Glutamatergic neuron (in vitro differentiated cells): ENCODE data around the gene OGFRL1. TPM values are rescaled to one million over a fixed set of nuclear protein-coding genes. Genes with fewer than 3 reads are reported as not detected.

Experiments
- DNase-seq: peaks from one replicate; pipeline ENCODE4 v3.0.0; 2022
- H3K27ac Mint-ChIP-seq: one replicate; pipeline ENCODE4 v1.8.0; 2020; ENCODE audit warnings: mild to moderate bottlenecking, mixed read lengths, inconsistent platforms; ENCODE audit not compliant: unreplicated experiment
- H3K27me3 Mint-ChIP-seq: one replicate; pipeline ENCODE4 v1.8.0; 2020; ENCODE audit warnings: mild to moderate bottlenecking, moderate library complexity, mixed read lengths, inconsistent platforms; ENCODE audit not compliant: unreplicated experiment
- H3K36me3 Mint-ChIP-seq: one replicate; pipeline ENCODE4 v1.8.0; 2020; ENCODE audit warnings: mild to moderate bottlenecking, mixed read lengths, inconsistent platforms; ENCODE audit not compliant: unreplicated experiment
- H3K4me1 Mint-ChIP-seq: one replicate; pipeline ENCODE4 v1.8.0; 2020; ENCODE audit warnings: mild to moderate bottlenecking, low read depth, mixed read lengths, inconsistent platforms; ENCODE audit not compliant: unreplicated experiment
- H3K4me3 Mint-ChIP-seq: one replicate; pipeline ENCODE4 v1.8.0; 2020; ENCODE audit warnings: mild to moderate bottlenecking, mixed read lengths, inconsistent platforms; ENCODE audit not compliant: unreplicated experiment
- H3K9me3 Mint-ChIP-seq: one replicate; pipeline ENCODE4 v1.8.0; 2020; ENCODE audit warnings: mild to moderate bottlenecking, moderate library complexity, mixed read lengths, inconsistent platforms; ENCODE audit not compliant: unreplicated experiment
- CTCF ChIP-seq: fragments of 200-600 bp; sonication (generic); IDR thresholded peaks from one replicate; pipeline ENCODE4 v1.5.0; 2021; ENCODE audit not compliant: partially characterized antibody, unreplicated experiment
- total RNA-seq: library from RNA; stranded (reverse); fragmentation: NEBNext Ultra II Directional; extraction: Animal tissue kit (Norgen Biotek cat#: 25700); gene quantifications from one replicate; pipeline ENCODE4 v1.2.1, GENCODE V29; 2021; ENCODE audit not compliant: unreplicated experiment

The OGFRL1 gene
- total RNA-seq, 1 donor from 2014 or later = 21.4 TPM

GRCh38 chr6:71335544-71335943, 46.9 kb downstream of the OGFRL1 start:
- H3K9me3 Mint-ChIP-seq = no peaks in the 10 kb centered on the region
- peaks cover 5% of the 10 kb centered on the region for H3K36me3 Mint-ChIP-seq
- no peak for DNase-seq
- TF ChIP-seq CTCF = no peak
- H3K4me1 Mint-ChIP-seq = no peaks in the 10 kb centered on the region
- peaks cover 1% of the 10 kb centered on the region for H3K27me3 Mint-ChIP-seq
- no peak overlapping the region for H3K4me3 Mint-ChIP-seq
- H3K27ac Mint-ChIP-seq = no peak overlapping the region

- TF ChIP-seq CTCF = no peak
- Mint-ChIP-seq H3K27me3 (no peaks in the 10 kb centered on the region), H3K4me1 (no peaks in the 10 kb centered on the region), H3K27ac (no peak overlapping the region), H3K9me3 (no peaks in the 10 kb centered on the region), H3K4me3 (no peak overlapping the region), H3K36me3 (peaks cover 5% of the 10 kb centered on the region)
- DNase-seq = no peak
Measured at GRCh38 chr6:71336901-71337300, 48.3 kb downstream of the OGFRL1 start.

GRCh38 chr6:71338540-71339316, 50.1 kb downstream of the OGFRL1 start:
- Mint-ChIP-seq H3K36me3 (peaks cover 5% of the 10 kb centered on the region), H3K4me1 (peaks cover 3% of the 10 kb centered on the region), H3K27ac (no peak overlapping the region), H3K9me3 (no peaks in the 10 kb centered on the region), H3K4me3 (no peak overlapping the region), H3K27me3 (no peaks in the 10 kb centered on the region)
- no peak for DNase-seq
- TF ChIP-seq CTCF = no peak

- Mint-ChIP-seq H3K27me3 (no peaks in the 10 kb centered on the region), H3K27ac (no peak overlapping the region), H3K9me3 (no peaks in the 10 kb centered on the region), H3K4me3 (no peak overlapping the region), H3K36me3 (no peaks in the 10 kb centered on the region), H3K4me1 (peaks cover 11% of the 10 kb centered on the region)
- TF ChIP-seq CTCF = no peak
- no peak for DNase-seq
Measured at GRCh38 chr6:71342772-71343171, 54.2 kb downstream of the OGFRL1 start.
